Measurements from ENCODE around the gene MCM9.

GRCh38 chr6:118825661-118826060 lies 109.3 kb downstream of the MCM9 start:
- TF ChIP-seq CTCF (IDR thresholded peaks at IDR 0.05) (no peak), POLR2A (IDR thresholded peaks at IDR 0.05) (no peak)
